M059J (cell line): Measurements from ENCODE around the gene RASAL3. TPM values are rescaled to one million over a fixed set of nuclear protein-coding genes. Genes with fewer than 3 reads are reported as not detected.
"Not testable (repeated sequence)": the region's sequence is repeated elsewhere in the genome, so short reads cannot be mapped to it uniquely, and the experiment has no call there.

Experiments used
- DNase-seq: peaks from one replicate; pipeline ENCODE4 v3.0.0-alpha.2; 2012; ENCODE audit warnings: low read depth
- total RNA-seq: library from RNA; depleted of rRNA; stranded (reverse); fragments of >200 nt; shearing (Covaris generic); gene quantifications from 2 replicates; pipeline ENCODE4 v1.2.3, GENCODE V29; 2014; rRNA removed

The RASAL3 gene
- total RNA-seq, result 0.05 TPM in 1 of 2 replicates, not detected in the other

DNA sequence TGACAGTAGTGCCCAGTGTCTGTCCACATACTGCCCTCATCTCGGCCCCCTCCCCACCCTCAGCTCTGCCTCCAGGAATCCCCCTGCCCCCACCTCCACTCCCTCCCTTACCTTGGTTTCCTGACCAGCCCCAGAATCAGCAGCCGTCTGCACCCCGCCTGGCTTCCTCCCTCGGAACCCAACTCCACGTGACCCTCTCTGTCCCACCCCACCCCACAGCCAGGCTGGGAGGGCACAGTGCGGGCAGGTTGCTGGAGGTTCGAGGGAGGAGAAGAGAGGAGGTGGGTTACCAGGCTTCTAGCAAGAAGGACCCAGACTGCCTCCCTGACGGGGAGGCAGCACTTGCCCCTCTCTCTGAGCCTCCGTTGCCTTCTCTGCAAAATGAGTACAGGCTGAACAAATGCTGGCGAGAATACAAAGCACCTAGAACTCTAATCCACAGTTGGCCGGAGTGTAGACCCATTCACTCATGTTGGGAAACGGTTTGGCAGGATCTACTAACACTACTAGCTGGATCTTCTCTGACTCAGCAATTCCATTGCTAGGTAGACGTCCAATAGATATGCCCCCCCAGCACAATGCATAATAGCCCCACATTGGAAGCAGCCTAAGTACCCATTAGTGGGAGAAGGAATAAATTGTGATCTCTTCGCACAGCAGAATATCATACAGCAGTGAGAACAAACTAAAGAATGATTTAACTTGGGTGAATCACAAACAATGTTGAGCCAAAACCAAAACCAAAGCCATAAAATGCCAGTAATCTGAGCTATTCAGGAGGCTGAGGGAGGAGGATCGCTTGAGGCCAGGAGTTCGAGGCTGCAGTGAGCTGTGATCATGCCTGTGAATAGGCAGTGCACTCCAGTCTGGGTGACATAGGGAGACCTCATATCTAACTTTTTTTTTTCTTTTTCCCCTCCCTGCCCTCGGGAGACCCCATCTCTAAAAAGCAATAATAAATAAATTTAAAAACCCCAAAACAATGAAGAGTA is at the start of gene RASAL3:
RASAL3 (minus strand) TSS at position 151 of the 992 bp plus-strand sequence. CDS start 186 bp downstream, outside the sequence.
- no peak for DNase-seq

DNA sequence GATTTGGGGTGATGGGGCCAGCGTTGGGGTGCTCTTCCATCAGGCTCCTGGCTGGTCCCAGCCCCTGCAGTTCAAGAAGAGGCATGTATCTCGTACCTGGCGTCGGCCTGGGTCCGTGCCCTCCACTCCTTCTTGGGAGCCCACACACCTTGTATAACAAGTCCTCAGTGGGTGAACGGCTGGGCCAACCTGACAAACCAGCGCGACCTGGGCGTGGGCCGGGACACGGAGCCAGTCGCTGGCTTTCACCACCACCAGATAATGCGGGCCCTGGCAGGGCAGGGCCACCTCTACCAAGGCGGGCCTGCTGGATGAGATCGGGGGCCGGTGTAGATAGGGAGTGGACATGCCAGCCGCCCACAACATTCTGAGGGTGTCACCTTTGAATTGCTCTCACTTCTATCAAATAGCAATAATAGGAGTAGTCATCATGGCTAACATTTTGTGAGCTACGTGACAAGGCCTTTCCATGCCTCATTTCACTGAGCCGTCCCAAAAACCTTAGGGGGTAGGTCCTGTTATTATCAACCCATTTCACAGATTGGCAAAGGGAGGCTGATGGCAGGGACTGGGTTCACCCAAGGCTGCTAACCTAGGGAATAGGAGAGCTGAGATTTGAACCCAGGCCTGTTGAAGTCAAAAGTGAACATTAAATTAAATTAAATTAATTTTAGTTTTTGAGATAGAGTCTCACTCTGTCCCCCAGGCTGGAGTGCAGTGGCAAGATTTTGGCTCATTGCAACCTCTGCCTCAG is 47.5 kb upstream of the RASAL3 start:
- DNase-seq, result no peak

DNA sequence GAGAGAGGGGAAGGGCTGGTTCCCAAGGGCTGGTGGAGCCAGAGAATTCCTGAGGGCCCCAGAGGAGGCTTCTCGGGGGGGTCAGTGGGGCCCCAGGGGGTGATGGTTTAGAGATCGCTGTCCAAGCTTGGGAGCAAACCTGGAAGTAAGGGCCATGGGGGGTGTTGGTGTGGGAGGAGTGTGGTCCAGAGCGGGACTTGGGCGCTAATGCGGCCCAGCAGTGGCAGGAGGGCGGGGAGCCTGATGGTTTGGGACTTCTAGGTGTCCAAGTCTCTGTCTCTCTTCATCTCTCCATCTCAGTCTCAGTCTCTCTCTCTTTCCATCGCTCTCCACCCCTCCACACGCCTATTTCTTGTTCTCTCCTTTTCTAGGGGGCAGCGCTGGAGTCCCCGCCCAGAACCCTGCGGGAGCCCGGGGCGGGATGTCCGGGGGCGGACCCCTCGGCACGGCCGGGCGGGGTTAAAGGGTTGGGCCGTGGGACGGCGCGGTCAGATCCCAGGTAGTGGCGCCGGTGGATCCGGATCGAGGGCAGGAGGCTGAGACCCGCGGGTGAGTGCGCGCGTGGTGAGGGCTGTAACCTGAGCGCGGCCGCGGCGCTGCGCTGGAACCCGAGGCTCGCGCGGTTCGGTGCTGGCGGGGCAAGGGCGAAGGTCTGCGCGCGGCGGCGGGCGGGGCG is 43.8 kb upstream of the RASAL3 start, which contains the start of gene CYP4F22:
CYP4F22 (plus strand) TSS at position 491 of the 676 bp plus-strand sequence. CDS start 16,812 bp downstream, outside the sequence.
- DNase-seq, result no peak

DNA sequence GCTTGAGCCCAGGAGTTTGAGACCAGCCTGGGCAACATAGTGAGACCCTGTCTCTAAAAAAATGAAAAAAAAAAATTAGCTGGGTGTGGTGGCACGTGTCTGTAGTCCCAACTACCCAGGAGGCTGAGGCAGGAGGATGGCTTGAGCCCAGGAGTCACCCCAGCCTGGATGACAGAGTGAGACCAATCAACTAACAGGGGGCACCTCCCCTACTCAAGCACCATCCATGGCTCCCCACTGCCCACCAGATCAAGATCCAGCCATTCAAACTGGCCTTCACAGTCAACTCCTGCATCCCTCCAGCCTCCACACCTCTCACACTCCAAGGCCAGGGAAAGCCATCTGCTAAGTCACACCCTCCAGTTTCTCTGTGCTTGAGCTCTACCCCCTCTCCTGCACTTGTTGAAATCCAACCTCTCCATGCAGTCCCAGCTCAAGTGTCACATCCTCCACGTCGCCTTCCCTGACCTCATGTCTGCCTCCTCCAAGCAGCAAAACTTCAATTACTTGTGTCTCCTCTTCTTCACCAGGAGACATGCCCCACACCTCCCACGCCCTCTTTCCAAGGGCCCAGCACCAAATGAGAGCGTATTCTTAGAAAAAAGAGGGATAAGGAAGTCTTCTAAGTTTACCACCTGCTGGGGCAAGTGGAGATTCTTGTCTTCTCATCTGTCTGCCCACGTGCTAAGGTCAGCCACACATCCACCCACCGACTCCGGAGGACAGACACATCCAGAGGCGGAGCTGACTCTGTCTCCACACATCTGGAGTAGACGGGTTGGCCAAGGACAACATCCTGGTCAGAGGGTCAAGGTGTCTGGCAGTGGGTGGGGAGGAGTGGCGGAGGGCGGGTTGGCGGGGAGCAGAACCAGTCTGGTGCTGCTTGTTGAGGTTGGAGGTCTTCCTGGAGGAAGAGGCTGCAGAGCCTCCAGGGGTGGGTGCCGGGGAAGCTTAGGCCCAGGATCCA is 43.0 kb upstream of the RASAL3 start:
- DNase-seq, result no peak

DNA sequence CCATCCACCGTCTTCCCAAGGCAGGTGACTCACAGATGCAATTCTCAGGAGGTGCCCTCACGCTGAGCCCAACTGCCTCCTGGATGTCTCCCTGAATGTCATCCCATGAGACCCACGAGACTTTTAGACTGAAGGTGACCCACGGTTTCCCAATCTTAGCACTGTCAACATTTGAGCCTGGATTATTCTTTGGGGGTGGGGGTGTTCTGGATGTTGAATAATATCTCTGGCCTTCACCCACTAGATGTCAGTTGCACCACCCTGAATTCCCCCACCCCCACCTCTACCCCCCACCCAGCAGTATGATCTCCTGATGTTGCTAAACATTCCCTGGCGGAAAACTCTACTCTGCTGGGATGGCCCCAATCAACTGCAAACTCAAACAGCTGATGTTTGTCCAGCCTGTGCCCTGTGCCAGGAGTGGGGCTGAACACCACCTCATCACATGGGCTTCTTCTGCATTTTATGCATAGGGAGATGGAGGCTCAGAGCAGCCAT is 41.8 kb upstream of the RASAL3 start:
- no peak for DNase-seq

DNA sequence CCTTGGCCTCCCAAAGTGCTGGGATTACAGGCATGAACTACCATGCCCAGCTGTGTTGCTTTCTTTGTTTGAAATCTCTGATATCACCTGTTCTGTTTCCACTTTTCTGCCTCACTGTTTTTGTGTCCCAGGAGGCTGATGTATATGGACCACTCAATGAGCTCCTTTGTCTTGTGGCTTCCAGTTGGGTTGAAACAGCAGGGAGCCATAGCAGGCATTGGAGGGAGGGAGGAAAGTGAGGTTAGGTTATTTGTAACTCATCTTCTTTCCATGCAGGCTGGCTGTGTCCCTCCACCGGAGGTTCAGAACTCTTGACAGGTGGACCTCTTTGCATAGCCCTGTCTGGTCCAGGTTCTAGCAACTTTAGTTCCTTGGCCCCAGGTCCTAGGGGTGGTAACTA is 37.9 kb upstream of the RASAL3 start:
- no peak for DNase-seq

DNA sequence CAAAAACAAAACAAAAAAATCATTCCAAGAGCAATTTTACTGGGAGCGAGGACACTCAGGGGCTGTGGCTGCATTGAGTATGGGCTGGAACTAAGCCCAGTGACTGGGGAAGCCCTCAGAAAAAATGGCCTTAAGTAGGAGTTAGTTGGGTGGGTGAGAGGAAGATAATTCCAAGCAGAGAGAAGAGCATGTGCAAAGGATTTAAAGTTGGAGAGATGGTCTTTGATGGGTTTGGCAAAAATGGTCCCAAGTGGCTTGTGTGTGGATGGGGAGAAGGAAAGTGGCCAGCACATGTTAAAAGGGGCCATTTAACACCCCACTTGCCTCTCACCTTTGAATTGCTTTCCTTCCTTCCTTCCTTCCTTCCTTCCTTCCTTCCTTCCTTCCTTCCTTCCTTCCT is 37.3 kb upstream of the RASAL3 start:
- DNase-seq, result no peak

DNA sequence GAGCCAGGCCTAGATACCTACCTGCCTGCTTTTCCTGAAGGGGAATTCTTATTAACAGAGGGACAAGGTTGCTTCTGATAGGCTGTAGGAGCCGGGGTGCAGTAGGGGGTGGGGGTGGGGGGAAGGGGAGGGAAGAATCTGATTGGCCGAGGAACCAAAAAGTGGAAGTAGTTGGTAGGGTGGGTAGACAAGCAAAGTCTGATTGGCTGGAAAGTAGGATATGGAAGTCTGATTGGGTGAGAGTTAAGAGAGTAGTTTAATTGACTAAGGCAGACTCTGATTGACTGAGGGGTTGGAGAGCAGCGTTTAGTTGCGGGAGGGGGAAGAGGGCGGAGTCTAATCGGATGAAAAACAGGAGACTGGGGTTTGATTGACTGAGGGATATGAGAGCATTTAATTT is 34.6 kb upstream of the RASAL3 start:
- DNase-seq, result peak; percentile 29

DNA sequence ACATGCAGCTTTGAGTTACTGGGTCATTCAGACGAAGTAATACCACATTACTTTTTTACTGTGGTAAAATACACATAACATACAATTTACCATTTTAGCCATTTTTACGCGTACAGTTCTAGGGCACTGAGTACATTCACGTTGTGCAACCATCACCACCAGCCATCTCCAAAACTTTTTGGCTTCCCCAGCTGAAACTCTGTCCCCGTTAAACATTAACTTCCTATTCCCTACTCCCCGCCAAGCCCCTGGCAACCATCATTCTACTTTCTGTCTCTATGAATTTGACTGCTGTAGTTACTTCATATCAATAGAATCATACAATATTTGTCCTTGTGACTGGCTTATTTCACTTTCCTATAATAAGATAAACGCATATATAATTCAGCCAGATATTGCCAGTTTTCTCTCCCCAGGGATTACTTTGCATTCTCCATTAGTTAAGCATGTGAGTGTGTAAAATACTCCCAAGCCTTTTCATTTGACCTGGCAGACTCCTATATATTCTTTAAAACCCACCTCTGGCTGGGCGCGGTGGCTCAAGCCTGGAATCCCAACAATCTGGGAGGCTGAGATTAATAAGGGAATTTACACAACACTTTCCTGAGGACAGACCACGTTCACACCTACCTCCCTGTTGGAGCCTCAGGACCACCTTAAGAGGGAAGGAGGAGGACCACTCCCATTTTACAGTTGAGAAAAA is 34.0 kb upstream of the RASAL3 start:
- DNase-seq, result no peak

DNA sequence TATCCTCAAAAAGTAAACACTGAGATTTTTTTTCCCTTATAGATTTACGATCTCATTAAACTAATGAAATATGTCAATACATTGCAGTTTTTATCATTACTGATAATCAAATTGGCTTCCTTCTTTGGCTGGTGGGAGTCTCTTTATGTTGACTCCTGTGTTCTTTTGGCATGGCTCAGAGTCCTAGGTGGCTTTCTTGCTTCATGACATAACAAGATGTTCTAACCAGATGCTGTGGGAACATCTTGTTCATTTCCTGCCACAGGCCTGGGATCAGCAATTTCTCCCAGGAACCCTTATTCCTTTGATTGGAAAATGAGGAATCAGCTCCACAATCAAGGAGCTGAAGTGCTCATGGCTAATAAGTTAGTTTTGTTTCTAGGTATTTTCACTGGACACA is 30.8 kb upstream of the RASAL3 start:
- DNase-seq, result no peak

DNA sequence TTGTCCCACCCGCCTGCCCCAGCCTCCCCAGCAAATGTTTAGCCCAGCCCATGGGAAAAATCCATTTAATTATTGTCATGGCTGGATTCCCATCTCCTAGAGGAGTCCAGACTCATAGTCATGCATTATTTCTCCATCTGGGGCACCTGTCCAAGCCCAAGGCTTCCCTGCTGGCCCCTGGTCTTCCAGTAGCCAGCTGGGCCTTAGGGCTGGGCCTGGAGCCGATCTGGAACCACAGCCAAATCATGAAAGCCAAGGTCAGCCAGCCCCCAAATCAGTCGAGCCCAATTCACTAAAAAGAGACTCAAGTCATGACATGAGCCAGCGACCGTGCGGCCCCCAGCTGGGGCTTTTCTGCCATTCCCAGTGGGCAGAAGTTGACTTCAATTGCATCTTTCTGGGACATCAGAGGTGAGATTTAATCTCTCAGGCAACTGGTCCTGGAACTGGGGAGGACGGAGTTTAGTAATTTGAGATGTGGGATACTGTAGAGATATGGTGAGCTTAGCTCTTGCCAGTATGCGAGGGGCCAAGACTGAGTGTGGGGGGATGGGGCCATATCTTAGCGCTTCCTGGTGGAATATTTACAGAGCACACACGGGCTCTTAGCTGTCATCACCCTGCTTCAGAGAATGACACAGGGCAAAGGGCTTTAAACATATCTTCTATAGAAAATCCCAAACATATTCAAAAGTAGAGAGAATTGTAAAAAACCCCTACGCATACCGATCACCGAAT is 24.3 kb upstream of the RASAL3 start:
- no peak for DNase-seq

DNA sequence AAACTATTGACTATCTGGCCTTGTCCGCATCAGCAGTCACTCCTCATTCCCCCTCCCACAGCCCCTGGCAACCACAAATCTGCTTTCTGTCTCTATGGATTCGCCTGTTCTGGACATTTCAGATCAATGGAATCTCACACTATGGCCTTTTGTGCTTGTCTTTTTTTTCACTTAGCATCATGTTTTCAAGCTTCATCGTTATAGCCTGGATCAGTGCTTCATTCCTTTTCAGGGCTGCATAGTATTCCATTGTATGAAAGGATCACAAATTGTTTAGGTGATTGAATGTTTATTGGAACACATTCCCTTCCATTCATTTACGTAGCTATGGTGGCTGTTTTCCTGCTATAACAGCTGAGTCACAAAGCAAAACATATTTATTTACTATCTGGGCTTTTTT is 22.7 kb upstream of the RASAL3 start:
- DNase-seq, result no peak

DNA sequence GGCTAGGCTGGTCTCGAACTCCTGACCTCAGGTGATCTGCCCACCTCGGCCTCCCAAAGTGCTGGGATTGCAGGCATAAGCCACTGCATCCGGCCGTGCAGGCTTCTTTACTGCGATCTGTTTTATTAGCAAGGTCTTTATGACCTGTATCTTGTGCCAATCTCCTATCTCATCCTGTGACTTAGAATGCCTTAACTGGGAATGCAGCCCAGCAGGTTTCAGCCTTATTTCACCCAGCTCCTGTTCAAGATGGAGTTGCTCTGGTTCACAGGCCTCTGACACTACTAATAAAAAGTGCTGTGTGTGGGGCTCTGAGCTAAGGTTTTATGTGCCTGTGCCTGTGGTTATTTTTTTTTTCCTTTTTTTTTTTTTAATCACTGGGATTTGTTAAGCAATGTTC is 21.4 kb upstream of the RASAL3 start:
- DNase-seq, result not testable (repeated sequence)

DNA sequence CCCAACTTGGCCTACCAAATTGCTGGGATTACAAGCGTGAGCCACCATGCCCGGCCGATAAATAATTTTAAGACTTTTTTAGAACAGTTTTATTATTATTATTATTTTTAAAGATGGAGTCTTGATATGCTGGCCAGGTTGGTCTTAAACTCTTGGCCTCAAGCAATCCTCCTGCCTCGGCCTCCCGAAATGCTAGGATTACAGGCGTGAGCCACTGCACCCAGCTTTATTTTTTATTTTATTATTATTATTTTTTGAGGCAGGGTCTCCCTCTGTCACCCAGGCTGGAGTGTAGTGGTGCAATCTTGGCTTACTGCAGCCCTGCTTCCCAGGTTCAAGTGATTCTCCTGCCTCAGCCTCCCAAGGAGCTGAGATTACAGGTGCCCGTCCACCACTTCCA is 16.7 kb upstream of the RASAL3 start:
- not testable (repeated sequence) for DNase-seq

DNA sequence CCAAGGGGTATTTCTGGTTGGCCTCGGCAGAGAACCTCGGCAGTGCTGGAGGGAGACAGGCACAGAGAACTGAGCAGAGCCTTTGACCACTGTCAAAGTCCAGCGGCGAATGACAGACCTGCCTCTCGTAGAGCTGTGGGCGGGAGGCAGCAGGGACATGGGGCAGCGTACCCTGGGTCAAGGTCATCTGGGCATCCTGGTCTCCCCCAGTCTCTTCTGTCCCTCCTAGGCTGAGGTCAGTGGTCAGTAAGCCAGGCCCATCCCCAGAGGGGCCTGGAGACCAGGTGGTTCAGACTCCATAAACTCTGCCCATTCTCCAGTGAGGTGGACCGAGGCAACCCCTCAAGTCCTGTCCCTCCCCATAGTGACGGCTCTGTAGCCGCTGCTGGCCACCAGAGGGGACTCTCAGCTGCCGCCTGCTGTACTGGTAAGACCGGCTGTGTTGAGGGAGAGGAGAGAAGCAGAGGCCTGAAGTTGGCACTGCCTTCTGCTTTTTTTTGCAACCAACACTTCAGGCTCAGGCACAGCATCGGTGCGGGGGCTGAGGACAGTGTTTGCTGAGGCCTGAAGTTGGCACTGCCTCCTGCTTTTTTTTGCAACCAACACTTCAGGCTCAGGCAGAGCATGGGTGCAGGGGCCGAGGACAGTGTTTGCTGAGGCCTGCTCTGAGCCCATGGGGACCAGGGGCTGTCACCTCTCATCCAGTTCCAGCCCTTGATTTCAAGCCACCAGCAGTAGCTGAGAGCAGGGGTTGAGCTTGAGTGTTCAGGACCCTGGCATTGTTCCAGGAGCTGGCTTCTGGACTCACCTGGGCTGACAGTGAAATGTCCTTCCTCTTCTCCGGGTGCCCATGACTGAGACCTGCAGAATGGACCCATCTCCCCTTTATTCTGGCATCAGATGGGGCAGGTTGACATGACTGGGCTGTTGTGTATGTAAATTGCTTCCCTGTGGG is 15.3 kb upstream of the RASAL3 start, which contains the start of gene PGLYRP2:
PGLYRP2 (minus strand) TSS at position 111 of the 955 bp plus-strand sequence. CDS start 130 bp downstream, outside the sequence.
- peak; percentile 26 for DNase-seq

DNA sequence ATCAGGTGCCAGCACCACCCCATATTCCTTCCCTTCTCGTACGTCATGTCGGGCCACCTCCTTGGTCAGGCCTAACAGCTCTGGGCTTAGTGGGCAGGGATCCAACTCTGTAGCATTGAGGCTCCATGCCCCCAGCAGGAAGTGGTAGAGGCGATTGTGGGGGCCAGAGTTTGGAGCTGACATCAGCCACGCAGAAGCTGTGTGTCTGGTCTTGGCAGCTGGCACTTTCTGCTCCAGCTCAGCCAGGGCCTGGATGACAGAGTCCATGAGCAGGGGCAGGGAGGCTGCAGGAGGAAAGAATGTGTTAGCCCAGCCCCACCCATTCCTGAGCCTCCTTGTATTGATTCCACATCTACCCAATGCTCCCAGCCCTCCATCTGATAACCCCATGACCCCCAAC is 12.0 kb upstream of the RASAL3 start:
- DNase-seq, result no peak

DNA sequence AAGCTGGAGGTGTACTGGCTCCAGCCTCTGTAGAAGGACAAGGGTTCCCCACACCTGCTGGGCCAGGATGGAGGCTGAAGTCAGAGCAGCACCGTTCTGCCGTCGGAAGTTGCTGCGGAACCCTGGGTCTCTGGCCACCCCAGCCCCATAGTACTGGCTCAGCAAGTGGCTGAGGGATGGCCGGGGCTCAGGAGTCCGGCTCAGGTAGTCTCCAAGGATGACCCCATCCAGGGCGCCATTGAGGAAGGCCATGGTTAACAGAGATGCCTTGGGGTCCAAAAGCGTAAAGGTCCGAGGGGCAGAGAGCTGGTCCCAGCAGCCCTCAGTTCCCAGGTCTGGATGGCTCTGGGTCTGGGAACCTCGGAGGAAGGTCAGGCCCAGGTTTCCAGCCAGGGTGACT is 11.3 kb upstream of the RASAL3 start:
- DNase-seq, result no peak

DNA sequence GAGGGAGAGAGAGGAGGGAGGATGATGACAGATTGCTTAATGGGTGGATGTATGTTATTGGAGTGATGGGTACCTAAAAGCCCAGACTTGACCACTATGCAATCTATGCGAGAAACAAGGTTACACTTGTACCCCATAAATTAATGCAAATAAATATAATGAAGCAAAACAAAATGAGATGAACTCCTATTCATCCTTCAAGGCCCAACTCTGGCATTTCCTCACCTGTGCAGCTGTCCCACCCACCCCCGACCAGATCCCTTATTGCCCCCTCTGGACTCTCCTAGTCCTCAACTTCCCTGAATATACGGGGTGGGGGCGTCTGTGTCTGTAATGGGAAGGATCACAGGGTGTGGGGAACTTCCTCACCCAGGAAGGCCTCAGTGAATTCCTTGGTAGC is 10.8 kb upstream of the RASAL3 start:
- DNase-seq, result no peak
